Progenitor cell of endocrine pancreas (in vitro differentiated cells): ENCODE data around the gene REELD1. TPM values are rescaled to one million over a fixed set of nuclear protein-coding genes. Genes with fewer than 3 reads are reported as not detected.

Source experiments
- DNase-seq: peaks from one replicate; pipeline ENCODE4 v3.0.0; 2021; ENCODE audit warnings: low spot score; ENCODE audit not compliant: unreplicated experiment
- H3K27ac Mint-ChIP-seq: 2 replicates; pipeline ENCODE4 v1.8.0; 2021; ENCODE audit warnings: mild to moderate bottlenecking, moderate library complexity, mixed read lengths
- H3K27me3 Mint-ChIP-seq: 2 replicates; pipeline ENCODE4 v1.8.0; 2021; ENCODE audit warnings: mixed read lengths
- H3K36me3 Mint-ChIP-seq: 2 replicates; pipeline ENCODE4 v1.8.0; 2022; ENCODE audit warnings: mixed read lengths; ENCODE audit not compliant: insufficient read depth
- H3K4me1 Mint-ChIP-seq: 2 replicates; pipeline ENCODE4 v1.8.0; 2021; ENCODE audit warnings: low read depth, mixed read lengths
- H3K4me3 Mint-ChIP-seq: 2 replicates; pipeline ENCODE4 v1.8.0; 2021; ENCODE audit warnings: low read depth, mild to moderate bottlenecking, moderate library complexity, mixed read lengths
- H3K9me3 Mint-ChIP-seq: 2 replicates; pipeline ENCODE4 v1.8.0; 2021; ENCODE audit warnings: low read depth, mixed read lengths
- total RNA-seq: library from RNA; stranded (reverse); gene quantifications from 2 replicates; pipeline ENCODE4 v1.2.1, GENCODE V29; 2021
- TF ChIP-seq, protein P1 (sequence below): fragments of 200-600 bp; sonication (generic); IDR thresholded peaks from one replicate; pipeline ENCODE4 v1.5.0; 2021; ENCODE audit warnings: antibody characterized with exemption, mild to moderate bottlenecking; ENCODE audit not compliant: unreplicated experiment

REELD1 gene
- total RNA-seq, 1 donor from 2014 or later: not detected

DNA sequence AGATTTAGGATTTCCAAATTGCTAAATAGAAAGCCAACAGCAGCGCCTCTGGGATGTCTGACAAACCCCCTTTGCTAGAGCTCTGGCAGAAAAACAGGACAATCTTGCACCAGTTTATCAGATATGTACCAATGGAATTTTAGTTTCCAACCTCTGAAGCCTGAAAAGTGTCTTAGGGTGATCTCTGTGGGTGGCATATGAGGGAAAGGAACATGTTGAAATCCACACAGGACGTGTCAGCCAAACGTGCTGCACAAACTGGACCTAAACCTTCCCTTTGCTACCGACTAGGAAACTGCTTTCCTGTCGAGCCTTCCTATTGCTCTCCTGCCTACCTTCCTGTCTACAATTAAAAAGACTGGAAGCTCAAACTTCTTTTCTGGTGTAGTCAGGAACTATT, 53.5 kb downstream of the REELD1 start:
- no peaks in the 10 kb centered on the region for H3K27me3 Mint-ChIP-seq
- TF ChIP-seq, protein P1, sequence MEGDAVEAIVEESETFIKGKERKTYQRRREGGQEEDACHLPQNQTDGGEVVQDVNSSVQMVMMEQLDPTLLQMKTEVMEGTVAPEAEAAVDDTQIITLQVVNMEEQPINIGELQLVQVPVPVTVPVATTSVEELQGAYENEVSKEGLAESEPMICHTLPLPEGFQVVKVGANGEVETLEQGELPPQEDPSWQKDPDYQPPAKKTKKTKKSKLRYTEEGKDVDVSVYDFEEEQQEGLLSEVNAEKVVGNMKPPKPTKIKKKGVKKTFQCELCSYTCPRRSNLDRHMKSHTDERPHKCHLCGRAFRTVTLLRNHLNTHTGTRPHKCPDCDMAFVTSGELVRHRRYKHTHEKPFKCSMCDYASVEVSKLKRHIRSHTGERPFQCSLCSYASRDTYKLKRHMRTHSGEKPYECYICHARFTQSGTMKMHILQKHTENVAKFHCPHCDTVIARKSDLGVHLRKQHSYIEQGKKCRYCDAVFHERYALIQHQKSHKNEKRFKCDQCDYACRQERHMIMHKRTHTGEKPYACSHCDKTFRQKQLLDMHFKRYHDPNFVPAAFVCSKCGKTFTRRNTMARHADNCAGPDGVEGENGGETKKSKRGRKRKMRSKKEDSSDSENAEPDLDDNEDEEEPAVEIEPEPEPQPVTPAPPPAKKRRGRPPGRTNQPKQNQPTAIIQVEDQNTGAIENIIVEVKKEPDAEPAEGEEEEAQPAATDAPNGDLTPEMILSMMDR: no peak
- no peak overlapping the region for H3K27ac Mint-ChIP-seq
- H3K4me3 Mint-ChIP-seq: no peak overlapping the region
- no peak for DNase-seq
- peaks cover 1% of the 10 kb centered on the region for H3K36me3 Mint-ChIP-seq
- no peaks in the 10 kb centered on the region for H3K9me3 Mint-ChIP-seq
- H3K4me1 Mint-ChIP-seq: no peaks in the 10 kb centered on the region

DNA sequence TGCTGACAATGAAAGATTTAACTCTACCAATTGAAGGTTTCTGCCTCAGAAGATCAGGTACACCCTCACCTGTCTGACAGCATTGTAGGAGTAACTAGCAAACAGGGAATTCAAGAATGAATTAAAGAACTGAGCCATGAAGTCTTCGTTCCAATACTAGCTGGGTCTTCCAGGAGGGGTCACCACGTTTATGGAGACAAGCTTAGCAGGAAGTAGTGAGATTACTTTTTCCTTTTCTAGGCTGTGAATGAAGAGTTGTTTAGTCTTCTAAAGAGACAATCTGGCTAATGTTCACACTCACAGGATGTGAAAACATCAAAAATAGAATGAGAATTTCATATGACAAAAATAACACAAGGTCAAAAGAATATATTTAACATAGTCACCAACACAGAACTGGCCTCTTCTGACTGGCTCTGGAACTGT, 54.9 kb downstream of the REELD1 start:
- Mint-ChIP-seq H3K36me3 (no peaks in the 10 kb centered on the region), H3K4me3 (no peak overlapping the region), H3K4me1 (no peaks in the 10 kb centered on the region), H3K9me3 (no peaks in the 10 kb centered on the region), H3K27me3 (no peaks in the 10 kb centered on the region), H3K27ac (no peak overlapping the region)
- TF ChIP-seq, protein P1: no peak
- no peak for DNase-seq

DNA sequence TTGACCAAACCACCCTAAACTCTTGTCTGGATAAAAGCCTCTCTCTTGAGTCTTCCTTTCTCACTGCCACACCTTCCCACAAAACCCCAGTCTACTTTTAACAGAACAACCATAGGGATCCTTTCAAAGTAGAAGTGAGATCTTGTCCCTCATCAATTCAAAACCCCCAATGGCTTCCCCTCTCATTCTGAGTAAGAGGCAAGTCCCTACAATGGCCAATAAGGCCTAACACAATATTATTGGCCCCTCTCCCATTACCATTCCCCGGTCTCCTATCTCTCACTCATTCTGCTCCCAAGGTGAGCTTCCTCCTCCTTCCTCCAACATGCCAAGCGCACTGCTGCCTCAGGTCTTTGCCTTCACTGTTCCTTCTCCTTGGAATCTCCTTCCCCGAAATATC, 57.1 kb downstream of the REELD1 start:
- DNase-seq: no peak
- Mint-ChIP-seq H3K36me3 (no peaks in the 10 kb centered on the region), H3K4me1 (no peaks in the 10 kb centered on the region), H3K27ac (no peak overlapping the region), H3K9me3 (no peaks in the 10 kb centered on the region), H3K4me3 (no peak overlapping the region), H3K27me3 (no peaks in the 10 kb centered on the region)
- TF ChIP-seq, protein P1: no peak

DNA sequence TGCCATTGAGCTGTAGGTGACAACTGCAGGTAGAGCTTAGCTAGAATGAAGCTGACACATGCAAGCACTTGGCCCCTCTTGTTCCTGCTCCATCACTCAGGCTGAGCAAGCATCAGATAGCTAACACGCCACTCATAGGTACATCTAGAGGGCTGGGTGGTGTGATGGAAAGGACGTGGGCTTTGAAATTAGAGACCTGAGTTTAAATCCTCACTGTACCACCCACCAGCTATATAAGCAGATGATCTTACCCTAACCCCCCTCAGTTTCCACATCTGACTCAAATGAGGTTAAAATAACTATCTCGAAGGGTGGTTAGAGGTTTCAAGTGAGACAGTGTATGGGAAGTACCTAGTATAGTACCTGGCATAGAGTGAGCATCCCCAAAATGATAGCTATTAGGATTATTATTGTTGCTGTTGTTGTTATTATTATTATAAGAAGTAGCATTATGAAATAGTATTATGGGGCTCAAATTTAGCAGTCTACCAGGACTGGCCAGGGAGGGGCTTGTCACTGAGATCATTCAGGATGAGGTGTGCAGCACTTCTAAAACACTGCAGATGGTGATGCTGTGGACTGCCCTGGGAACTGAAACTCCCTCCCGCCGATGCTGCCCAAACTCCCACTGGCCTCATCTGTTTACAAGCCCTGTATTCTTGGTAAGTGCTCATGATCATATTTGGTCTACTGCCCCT, 59.0 kb downstream of the REELD1 start:
- H3K4me1 Mint-ChIP-seq: no peaks in the 10 kb centered on the region
- no peak overlapping the region for H3K27ac Mint-ChIP-seq
- TF ChIP-seq, protein P1: no peak
- H3K36me3 Mint-ChIP-seq: no peaks in the 10 kb centered on the region
- H3K4me3 Mint-ChIP-seq: no peak overlapping the region
- no peaks in the 10 kb centered on the region for H3K9me3 Mint-ChIP-seq
- no peak for DNase-seq
- H3K27me3 Mint-ChIP-seq: no peaks in the 10 kb centered on the region

DNA sequence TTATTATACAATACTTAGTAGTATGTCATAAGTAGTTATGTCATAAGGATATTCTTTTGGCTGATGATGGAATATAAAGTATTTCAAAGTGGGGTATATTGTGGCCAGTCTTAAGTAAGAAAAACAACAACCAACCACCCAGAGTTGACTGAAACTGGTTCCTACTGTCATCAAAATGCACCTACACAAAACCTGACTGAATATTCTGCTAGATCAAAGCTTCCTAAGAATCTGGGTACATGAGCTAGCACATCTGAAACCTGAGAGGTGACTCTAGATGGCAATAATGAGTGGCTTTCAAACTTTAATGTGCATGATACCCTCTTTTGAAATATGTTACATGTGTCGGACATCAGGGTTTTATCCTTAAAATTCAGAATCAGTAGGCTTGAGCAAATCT, 60.4 kb downstream of the REELD1 start:
- TF ChIP-seq, protein P1: no peak
- H3K27me3 Mint-ChIP-seq: no peaks in the 10 kb centered on the region
- H3K4me1 Mint-ChIP-seq: no peaks in the 10 kb centered on the region
- no peaks in the 10 kb centered on the region for H3K9me3 Mint-ChIP-seq
- H3K27ac Mint-ChIP-seq: no peak overlapping the region
- no peaks in the 10 kb centered on the region for H3K36me3 Mint-ChIP-seq
- DNase-seq: no peak
- no peak overlapping the region for H3K4me3 Mint-ChIP-seq
